ENCODE results near the gene EPN1. TPM values are rescaled to one million over a fixed set of nuclear protein-coding genes. Genes with fewer than 3 reads are reported as not detected.

EPN1 gene
- total and polyA plus RNA-seq, 2 of the 13 experiments (the other 11 are each of a cell fraction or from before 2014, with no cell fraction given): 28.9 to 31.7 TPM

- TF ChIP-seq AKNA (CRISPR knock-in tag; IDR thresholded peaks at IDR 0.05; ENCODE audit: borderline replicate concordance) (no peak), NR1H2 (CRISPR knock-in tag; IDR thresholded peaks at IDR 0.05; ENCODE audit: borderline replicate concordance, low read depth) (no peak), ZBTB20 (CRISPR knock-in tag; IDR thresholded peaks at IDR 0.05; ENCODE audit: borderline replicate concordance, low read depth) (0 out of 2 replicates have a peak, but pooled peaks have one; percentile 32), ZBTB3 (CRISPR knock-in tag; IDR thresholded peaks at IDR 0.05; ENCODE audit: borderline replicate concordance, low read depth) (0 out of 2 replicates have a peak, but pooled peaks have one; percentile 38), HOXA7 (CRISPR knock-in tag; IDR thresholded peaks at IDR 0.05) (no peak), POLR2G (IDR thresholded peaks at IDR 0.05; ENCODE audit: low read depth, low read length) (peak; percentile 95), ARHGAP35 (CRISPR knock-in tag; IDR thresholded peaks at IDR 0.05; ENCODE audit: borderline replicate concordance) (no peak), ZNF670 (CRISPR knock-in tag; IDR thresholded peaks at IDR 0.05; ENCODE audit: borderline replicate concordance) (peak; percentile 84), ZSCAN21 (CRISPR knock-in tag; IDR thresholded peaks at IDR 0.05; ENCODE audit: borderline replicate concordance) (no peak; the same call in 1 of the 2 replicates), GATAD1 (CRISPR knock-in tag; IDR thresholded peaks at IDR 0.05) (peak; percentile 84), PATZ1 (CRISPR knock-in tag; IDR thresholded peaks at IDR 0.05) (peak; percentile 57), SIX1 (CRISPR knock-in tag; IDR thresholded peaks at IDR 0.05; ENCODE audit: borderline replicate concordance) (peak; percentile 67; the same call in 1 of the 2 replicates), ZNF781 (CRISPR knock-in tag; IDR thresholded peaks at IDR 0.05; ENCODE audit: borderline replicate concordance, not compliant biosample characterization) (no peak), ZNF501 (CRISPR knock-in tag; IDR thresholded peaks at IDR 0.05) (peak; percentile 93), ATF7 (IDR thresholded peaks at IDR 0.05) (no peak), ATF7 (CRISPR knock-in tag; IDR thresholded peaks at IDR 0.05) (no peak), RXRA (CRISPR knock-in tag; IDR thresholded peaks at IDR 0.05) (peak; percentile 82; the same call in 1 of the 2 replicates), HIC2 (CRISPR knock-in tag; IDR thresholded peaks at IDR 0.05; ENCODE audit: low read depth) (peak; percentile 63; the same call in 1 of the 2 replicates), RBM39 (IDR thresholded peaks at IDR 0.05; ENCODE audit: low read depth, low read length, poor library complexity, severe bottlenecking) (peak; percentile 46)
Observed at GRCh38 chr19:55653651-55654322, 21.2 kb upstream of the EPN1 start (continued).
